SIG-M5 treated with dmso at 0.1 percent for 504 hours (cell line): ENCODE results near the gene KRTAP4-3.
"Not testable (repeated sequence)": the region's sequence is repeated elsewhere in the genome, so short reads cannot be mapped to it uniquely, and the experiment has no call there.

ENCODE experiments used
- DNase-seq: peaks from one replicate; lab custom pipeline; 2025; ENCODE audit not compliant: unreplicated experiment; lab: John Stamatoyannopoulos, UW

The KRTAP4-3 gene

DNA sequence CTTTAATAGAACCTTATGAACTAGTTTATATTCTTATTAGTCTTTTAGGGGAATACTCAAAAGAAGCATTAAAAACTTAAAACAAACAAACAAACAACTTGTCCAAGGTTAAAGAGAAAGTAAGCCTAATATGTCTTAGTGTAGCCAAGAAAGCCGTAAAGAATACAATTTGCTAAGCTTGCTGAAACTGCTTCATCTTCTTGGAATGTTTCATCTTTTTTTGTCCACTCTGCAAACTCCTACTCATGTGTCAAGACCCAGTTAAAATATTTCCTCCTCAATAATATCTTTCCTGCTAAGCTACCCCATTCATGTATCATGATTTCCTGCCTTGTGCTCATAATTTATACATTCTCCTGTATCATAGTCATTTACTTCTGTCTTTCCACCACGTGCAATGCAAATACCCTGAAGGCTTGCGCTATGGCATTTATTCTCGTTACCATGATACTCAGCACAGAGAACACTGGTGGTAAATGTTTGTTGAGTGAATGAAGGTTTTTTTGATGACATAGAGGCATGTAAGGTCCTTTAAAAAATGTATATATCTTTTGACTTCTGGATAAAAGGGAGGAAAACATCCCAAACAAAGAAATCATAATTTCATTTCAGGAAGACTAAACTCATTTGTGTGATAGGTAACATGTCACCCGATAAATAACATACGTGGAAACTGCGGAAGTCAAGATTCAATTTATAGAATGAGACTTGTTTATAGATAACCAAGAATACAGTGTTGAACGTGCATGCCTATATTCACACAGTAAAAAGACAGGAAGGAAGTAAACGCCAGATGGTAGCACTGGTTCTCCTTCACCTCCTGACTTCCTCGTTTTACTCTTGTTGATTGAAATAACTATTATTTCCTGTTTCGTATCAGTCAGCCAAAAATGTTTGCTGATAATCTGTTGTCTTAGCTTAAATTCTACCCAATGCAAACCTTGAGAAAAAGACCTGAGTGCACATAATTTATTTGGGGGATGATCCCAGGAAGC lies 48.0 kb downstream of the KRTAP4-3 start:
- DNase-seq: not testable (repeated sequence)

DNA sequence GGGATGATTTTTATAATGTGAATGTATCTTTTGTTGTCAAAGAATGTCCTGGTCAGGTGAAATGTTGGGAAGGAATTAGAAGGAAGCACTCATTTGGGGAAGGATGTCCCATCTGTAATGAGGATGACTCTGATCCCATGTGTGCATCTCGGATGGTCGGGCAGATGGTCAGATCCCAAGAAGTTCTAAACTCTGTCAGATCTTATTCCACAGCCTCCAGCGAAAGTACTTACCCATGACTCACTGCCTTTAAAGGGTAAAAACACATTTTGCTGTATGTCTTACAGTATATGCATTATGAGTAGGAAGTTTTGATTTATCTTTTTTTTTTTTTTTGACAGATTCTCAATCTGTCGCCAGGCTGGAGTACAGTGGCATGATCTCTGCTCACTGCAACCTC lies 49.3 kb downstream of the KRTAP4-3 start:
- DNase-seq: no peak

GRCh38 chr17:41117846-41118386 lies 50.1 kb downstream of the KRTAP4-3 start, which contains the start of gene KRTAP4-11:
Gene KRTAP4-11, minus strand, starts transcription at chr17:41118373. Its CDS starts 58 bp downstream, at chr17:41118315.
- DNase-seq: not testable (repeated sequence)
